ENCODE measurements around the gene SEMA6D.

GRCh38 chr15:47721676-47722075 lies 4.4 kb downstream of the SEMA6D start:
- no peak for TF ChIP-seq MEF2A (IDR thresholded peaks at IDR 0.05; ENCODE audit: insufficient read depth, low read depth, low read length)
- TF ChIP-seq POLR2A (IDR thresholded peaks at IDR 0.05; ENCODE audit: low read depth, low read length): no peak
